ENCODE data around the gene MAP3K15. TPM values are rescaled to one million over a fixed set of nuclear protein-coding genes. Genes with fewer than 3 reads are reported as not detected.
A peak's percentile ranks its signal among the peaks of the same experiment; 100 is the strongest.

MAP3K15 gene
- total RNA-seq, 1 donor from 2014 or later: 1.7 TPM

DNA sequence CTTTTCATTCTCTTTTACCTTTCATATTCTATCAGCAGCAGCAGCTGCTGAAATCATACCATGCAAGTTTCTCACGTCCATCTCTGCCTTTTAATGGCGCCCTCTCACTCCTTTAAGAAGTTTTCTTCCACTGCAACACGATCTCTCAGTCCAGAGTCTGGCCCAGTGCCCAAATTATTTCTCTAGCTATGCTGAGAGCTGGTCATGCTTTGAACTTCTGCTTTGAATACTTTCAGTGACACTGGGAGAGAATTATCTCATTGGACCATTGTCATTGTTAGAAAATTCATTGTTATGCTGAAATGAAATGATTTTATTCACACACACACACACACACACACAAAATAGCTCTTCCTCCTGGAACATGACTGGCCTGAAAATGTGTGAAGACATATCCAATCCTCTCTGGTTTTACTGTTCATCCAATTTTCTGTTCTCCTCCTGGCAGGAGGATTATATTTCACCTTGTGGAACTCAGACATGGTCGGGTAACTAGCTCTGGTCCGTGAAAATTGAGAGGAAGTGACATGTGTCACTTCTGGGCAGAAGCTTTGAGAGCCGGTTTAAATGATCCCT is 172.9 kb downstream of the MAP3K15 start:
- no peak overlapping the region for H3K27ac Mint-ChIP-seq (ENCODE audit: unreplicated experiment)
- H3K9me3 Mint-ChIP-seq (ENCODE audit: unreplicated experiment): no peaks in the 10 kb centered on the region
- DNase-seq (ENCODE audit: low spot score): no peak
- no peak overlapping the region for H3K4me3 Mint-ChIP-seq (ENCODE audit: unreplicated experiment)
- H3K36me3 Mint-ChIP-seq (ENCODE audit: low read depth, unreplicated experiment): no peaks in the 10 kb centered on the region
- H3K4me1 Mint-ChIP-seq (ENCODE audit: unreplicated experiment): peaks cover 5% of the 10 kb centered on the region
- H3K27me3 Mint-ChIP-seq (ENCODE audit: unreplicated experiment): no peaks in the 10 kb centered on the region
- TF ChIP-seq CTCF (IDR thresholded peaks at IDR 0.05; ENCODE audit: unreplicated experiment): no peak

DNA sequence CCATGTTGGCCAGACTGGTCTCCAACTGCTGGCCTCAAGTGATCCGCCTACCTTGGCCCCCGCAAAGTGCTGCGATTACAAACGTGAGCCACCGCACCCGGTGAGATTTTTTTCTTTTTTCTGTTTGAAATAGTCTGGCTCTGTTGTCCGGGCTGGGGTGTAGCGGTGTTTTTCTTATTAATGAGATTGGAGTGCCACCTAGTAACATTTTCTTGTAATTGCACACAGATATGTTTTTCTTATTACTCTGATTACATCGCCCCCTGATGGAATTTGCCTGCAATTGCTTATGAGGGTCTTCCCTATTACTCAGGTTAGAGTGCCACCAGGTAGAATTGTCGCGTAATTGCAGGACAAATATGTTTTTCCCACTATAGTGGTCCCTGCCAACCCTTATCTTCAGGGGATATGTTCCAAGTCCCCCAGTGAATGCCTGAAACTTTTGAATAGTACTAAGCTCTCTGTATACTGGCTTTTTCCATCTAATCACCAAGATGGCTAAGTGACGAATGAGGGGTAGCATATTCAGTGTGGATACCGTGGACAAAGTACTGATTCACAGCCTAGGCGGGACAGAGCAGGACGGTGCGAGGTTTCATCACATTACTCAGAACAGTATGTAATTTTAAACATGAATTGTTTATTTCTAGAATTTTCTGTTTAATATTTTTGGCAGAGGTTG is 180.2 kb downstream of the MAP3K15 start:
- TF ChIP-seq CTCF (IDR thresholded peaks at IDR 0.05; ENCODE audit: unreplicated experiment): peak; percentile 58
- H3K4me1 Mint-ChIP-seq (ENCODE audit: unreplicated experiment): no peaks in the 10 kb centered on the region
- no peak overlapping the region for H3K27ac Mint-ChIP-seq (ENCODE audit: unreplicated experiment)
- H3K4me3 Mint-ChIP-seq (ENCODE audit: unreplicated experiment): no peak overlapping the region
- DNase-seq (ENCODE audit: low spot score): peak; percentile 4
- no peaks in the 10 kb centered on the region for H3K36me3 Mint-ChIP-seq (ENCODE audit: low read depth, unreplicated experiment)
- no peaks in the 10 kb centered on the region for H3K27me3 Mint-ChIP-seq (ENCODE audit: unreplicated experiment)
- peaks cover 4% of the 10 kb centered on the region for H3K9me3 Mint-ChIP-seq (ENCODE audit: unreplicated experiment)

DNA sequence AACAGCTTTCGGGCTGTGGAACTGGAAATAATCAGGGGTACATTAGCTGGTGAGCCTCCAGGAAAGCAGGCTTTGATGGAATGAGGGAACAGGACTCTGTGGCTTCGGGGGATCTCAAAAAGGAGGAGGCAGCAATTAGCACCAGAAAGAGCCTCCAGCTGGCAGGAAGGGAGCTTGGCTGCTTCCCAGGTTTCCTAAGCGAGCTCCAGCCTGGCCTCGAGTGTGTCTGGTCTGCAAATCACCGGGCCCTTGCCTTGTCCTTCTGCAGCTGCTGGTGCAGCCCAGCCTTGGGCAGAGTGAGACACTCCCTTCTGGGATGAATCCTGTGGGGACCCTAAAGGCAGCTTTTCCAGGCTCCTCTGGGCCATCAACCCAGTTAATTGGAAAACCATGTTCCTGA is 182.3 kb downstream of the MAP3K15 start:
- no peaks in the 10 kb centered on the region for H3K36me3 Mint-ChIP-seq (ENCODE audit: low read depth, unreplicated experiment)

GRCh38 chrX:19331831-19332230 is 183.5 kb downstream of the MAP3K15 start:
- Mint-ChIP-seq H3K27ac (ENCODE audit: unreplicated experiment) (no peak overlapping the region), H3K4me1 (ENCODE audit: unreplicated experiment) (no peaks in the 10 kb centered on the region), H3K9me3 (ENCODE audit: unreplicated experiment) (peaks cover 4% of the 10 kb centered on the region), H3K4me3 (ENCODE audit: unreplicated experiment) (no peak overlapping the region), H3K36me3 (ENCODE audit: low read depth, unreplicated experiment) (no peaks in the 10 kb centered on the region), H3K27me3 (ENCODE audit: unreplicated experiment) (no peaks in the 10 kb centered on the region)
- TF ChIP-seq CTCF (IDR thresholded peaks at IDR 0.05; ENCODE audit: unreplicated experiment): no peak
- DNase-seq (ENCODE audit: low spot score): no peak

More for the DNA sequence above, 182.3 kb downstream of the MAP3K15 start:
- Mint-ChIP-seq H3K27me3 (ENCODE audit: unreplicated experiment) (no peaks in the 10 kb centered on the region), H3K4me1 (ENCODE audit: unreplicated experiment) (no peaks in the 10 kb centered on the region), H3K9me3 (ENCODE audit: unreplicated experiment) (peaks cover 4% of the 10 kb centered on the region), H3K4me3 (ENCODE audit: unreplicated experiment) (no peak overlapping the region), H3K27ac (ENCODE audit: unreplicated experiment) (no peak overlapping the region)
- TF ChIP-seq CTCF (IDR thresholded peaks at IDR 0.05; ENCODE audit: unreplicated experiment): no peak
- no peak for DNase-seq (ENCODE audit: low spot score)

GRCh38 chrX:19326567-19326966 is 188.7 kb downstream of the MAP3K15 start:
- TF ChIP-seq CTCF (IDR thresholded peaks at IDR 0.05; ENCODE audit: unreplicated experiment): no peak
- no peak for DNase-seq (ENCODE audit: low spot score)
- H3K27me3 Mint-ChIP-seq (ENCODE audit: unreplicated experiment): no peaks in the 10 kb centered on the region
- H3K36me3 Mint-ChIP-seq (ENCODE audit: low read depth, unreplicated experiment): no peaks in the 10 kb centered on the region
- no peaks in the 10 kb centered on the region for H3K4me1 Mint-ChIP-seq (ENCODE audit: unreplicated experiment)
- no peaks in the 10 kb centered on the region for H3K9me3 Mint-ChIP-seq (ENCODE audit: unreplicated experiment)
- H3K4me3 Mint-ChIP-seq (ENCODE audit: unreplicated experiment): no peak overlapping the region
- H3K27ac Mint-ChIP-seq (ENCODE audit: unreplicated experiment): no peak overlapping the region

All from endothelial cell (in vitro differentiated cells).